Measurements from ENCODE around the gene ENTREP3. TPM values are rescaled to one million over a fixed set of nuclear protein-coding genes. Genes with fewer than 3 reads are reported as not detected.

The ENTREP3 gene
- total RNA-seq, 2 donors from 2014 or later = 49.5 to 65.9 TPM

DNA sequence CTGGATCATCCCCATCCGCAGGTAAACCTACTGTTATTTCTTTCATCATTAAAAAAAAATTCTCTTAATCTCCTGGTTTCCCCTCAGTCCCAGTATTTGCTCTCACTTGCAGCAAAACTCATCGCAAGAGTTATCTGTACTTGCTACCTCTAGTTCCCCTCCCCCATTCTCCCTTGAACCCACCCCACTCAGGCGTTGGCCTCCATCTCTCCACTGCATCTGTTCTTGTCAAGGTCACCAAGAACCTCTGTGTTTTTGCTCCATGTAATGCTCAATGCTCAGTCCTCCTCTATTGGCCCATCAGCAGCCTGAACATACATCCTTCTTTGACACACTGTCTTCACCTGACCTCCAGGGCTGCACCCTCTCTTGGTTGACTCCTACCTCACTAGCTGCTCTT, 41.4 kb upstream of the ENTREP3 start:
- H3K4me1 Mint-ChIP-seq = peaks cover 11% of the 10 kb centered on the region
- WGBS, 2 experiments (ENCODE audit: insufficient coverage in 1 of 2, insufficient read length in 1 of 2) = 94% methylated on average over 3 of the region's 3 CpGs
- H3K9ac ChIP-seq (ENCODE audit: extremely low read depth, low read length, poor library complexity, severe bottlenecking) = no peak overlapping the region
- H3K36me3 ChIP-seq (ENCODE audit: control insufficient read depth, insufficient read depth, low read length) = no peaks in the 10 kb centered on the region
- no peak for DNase-seq
- H3K9me3 ChIP-seq (ENCODE audit: control insufficient read depth, low read length) = no peaks in the 10 kb centered on the region
- H3K36me3 Mint-ChIP-seq (ENCODE audit: low read depth) = no peaks in the 10 kb centered on the region
- H3K27me3 Mint-ChIP-seq (ENCODE audit: insufficient read depth) = peaks cover 47% of the 10 kb centered on the region
- no peaks in the 10 kb centered on the region for H3K4me1 ChIP-seq (ENCODE audit: control insufficient read depth, insufficient read depth, low read length)
- H3K4me3 ChIP-seq (ENCODE audit: low read length) = no peak overlapping the region
- H3K9me3 Mint-ChIP-seq = no peaks in the 10 kb centered on the region
- TF ChIP-seq, protein P1, sequence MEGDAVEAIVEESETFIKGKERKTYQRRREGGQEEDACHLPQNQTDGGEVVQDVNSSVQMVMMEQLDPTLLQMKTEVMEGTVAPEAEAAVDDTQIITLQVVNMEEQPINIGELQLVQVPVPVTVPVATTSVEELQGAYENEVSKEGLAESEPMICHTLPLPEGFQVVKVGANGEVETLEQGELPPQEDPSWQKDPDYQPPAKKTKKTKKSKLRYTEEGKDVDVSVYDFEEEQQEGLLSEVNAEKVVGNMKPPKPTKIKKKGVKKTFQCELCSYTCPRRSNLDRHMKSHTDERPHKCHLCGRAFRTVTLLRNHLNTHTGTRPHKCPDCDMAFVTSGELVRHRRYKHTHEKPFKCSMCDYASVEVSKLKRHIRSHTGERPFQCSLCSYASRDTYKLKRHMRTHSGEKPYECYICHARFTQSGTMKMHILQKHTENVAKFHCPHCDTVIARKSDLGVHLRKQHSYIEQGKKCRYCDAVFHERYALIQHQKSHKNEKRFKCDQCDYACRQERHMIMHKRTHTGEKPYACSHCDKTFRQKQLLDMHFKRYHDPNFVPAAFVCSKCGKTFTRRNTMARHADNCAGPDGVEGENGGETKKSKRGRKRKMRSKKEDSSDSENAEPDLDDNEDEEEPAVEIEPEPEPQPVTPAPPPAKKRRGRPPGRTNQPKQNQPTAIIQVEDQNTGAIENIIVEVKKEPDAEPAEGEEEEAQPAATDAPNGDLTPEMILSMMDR (conservative IDR thresholded peaks at IDR 0.05) = no peak
- no peak overlapping the region for H3K4me3 Mint-ChIP-seq
- no peak overlapping the region for H3K27ac ChIP-seq (ENCODE audit: low read depth, low read length)
- H3K27ac Mint-ChIP-seq = no peak overlapping the region
- H3K27me3 ChIP-seq (ENCODE audit: control insufficient read depth, insufficient read depth, low read length, poor library complexity, severe bottlenecking) = peaks cover 43% of the 10 kb centered on the region

DNA sequence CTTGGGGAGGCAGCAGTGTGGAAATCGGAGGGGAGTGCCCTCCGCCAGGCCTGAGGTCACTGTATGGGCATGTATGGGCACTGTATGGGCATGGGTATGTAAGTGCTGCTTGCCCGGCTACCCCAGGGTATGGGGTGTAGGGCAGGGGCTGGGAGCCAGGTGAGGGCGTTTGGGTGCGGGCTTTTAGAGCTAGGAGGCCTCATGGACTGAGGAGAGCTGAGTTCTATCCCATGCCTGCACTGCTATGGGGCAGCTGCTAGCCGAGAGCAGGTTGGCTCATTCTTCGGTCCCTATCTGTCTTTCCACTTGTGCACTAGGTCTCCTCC, 40.6 kb upstream of the ENTREP3 start:
- Mint-ChIP-seq H3K27ac (no peak overlapping the region), H3K36me3 (ENCODE audit: low read depth) (no peaks in the 10 kb centered on the region), H3K27me3 (ENCODE audit: insufficient read depth) (peaks cover 50% of the 10 kb centered on the region), H3K4me1 (peaks cover 8% of the 10 kb centered on the region), H3K9me3 (no peaks in the 10 kb centered on the region), H3K4me3 (peak overlapping the region; percentile 49)
- TF ChIP-seq, protein P1 (conservative IDR thresholded peaks at IDR 0.05) = no peak
- no peak overlapping the region for H3K4me3 ChIP-seq (ENCODE audit: low read length)
- H3K27me3 ChIP-seq (ENCODE audit: control insufficient read depth, insufficient read depth, low read length, poor library complexity, severe bottlenecking) = peaks cover 43% of the 10 kb centered on the region
- H3K27ac ChIP-seq (ENCODE audit: low read depth, low read length) = no peak overlapping the region
- H3K4me1 ChIP-seq (ENCODE audit: control insufficient read depth, insufficient read depth, low read length) = no peaks in the 10 kb centered on the region
- H3K9ac ChIP-seq (ENCODE audit: extremely low read depth, low read length, poor library complexity, severe bottlenecking) = no peak overlapping the region
- 88 to 100% methylated on average over 5 to 7 of the region's 7 CpGs for WGBS, 2 experiments (ENCODE audit: insufficient coverage in 1 of 2, insufficient read length in 1 of 2)
- no peaks in the 10 kb centered on the region for H3K9me3 ChIP-seq (ENCODE audit: control insufficient read depth, low read length)
- no peak for DNase-seq
- H3K36me3 ChIP-seq (ENCODE audit: control insufficient read depth, insufficient read depth, low read length) = no peaks in the 10 kb centered on the region

DNA sequence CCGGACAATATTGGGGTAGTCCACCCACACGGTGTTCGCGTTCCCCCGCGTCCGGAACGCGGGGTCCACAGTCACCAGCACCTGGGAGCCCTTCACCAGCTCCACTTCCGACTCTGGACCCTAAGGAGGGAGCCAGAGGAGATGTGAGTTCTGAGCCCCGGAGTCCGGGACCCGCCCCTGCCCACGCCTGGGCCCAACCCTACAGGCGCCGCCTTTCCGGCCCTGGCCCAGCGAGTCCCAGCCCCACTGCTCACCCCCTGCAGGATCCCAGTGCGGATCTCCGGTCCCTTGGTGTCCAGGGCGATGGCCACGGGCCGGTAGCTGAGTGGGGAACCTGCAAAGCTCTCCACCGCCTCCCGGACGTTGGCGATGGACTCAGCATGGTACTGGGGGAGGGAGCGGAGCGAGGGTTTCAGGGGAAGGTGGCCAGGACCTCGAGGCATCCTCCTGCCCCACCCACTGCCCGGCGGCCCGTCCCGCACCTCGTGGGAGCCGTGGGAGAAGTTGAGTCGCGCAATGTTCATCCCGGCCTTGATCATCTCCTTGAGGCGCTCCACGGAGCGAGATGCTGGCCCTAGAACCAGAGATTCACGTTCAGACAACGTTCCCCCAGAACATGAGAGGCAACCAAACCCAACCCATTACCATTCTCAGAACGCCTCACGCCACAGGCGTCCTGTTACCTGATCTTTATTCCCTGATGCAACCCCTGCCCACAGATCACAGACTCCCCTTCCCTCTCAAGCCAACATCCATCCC, 40.1 kb upstream of the ENTREP3 start:
- peak; percentile 75 for DNase-seq
- 15 to 29% methylated on average over 11 to 47 of the region's 47 CpGs for WGBS, 2 experiments (ENCODE audit: insufficient coverage in 1 of 2, insufficient read length in 1 of 2)
- Mint-ChIP-seq H3K36me3 (ENCODE audit: low read depth) (no peaks in the 10 kb centered on the region), H3K27ac (no peak overlapping the region), H3K4me3 (peak overlapping the region; percentile 49), H3K27me3 (ENCODE audit: insufficient read depth) (peaks cover 50% of the 10 kb centered on the region), H3K9me3 (no peaks in the 10 kb centered on the region), H3K4me1 (peaks cover 8% of the 10 kb centered on the region)
- Histone ChIP-seq H3K27ac (ENCODE audit: low read depth, low read length) (no peak overlapping the region), H3K9me3 (ENCODE audit: control insufficient read depth, low read length) (no peaks in the 10 kb centered on the region), H3K36me3 (ENCODE audit: control insufficient read depth, insufficient read depth, low read length) (no peaks in the 10 kb centered on the region), H3K27me3 (ENCODE audit: control insufficient read depth, insufficient read depth, low read length, poor library complexity, severe bottlenecking) (peaks cover 43% of the 10 kb centered on the region), H3K9ac (ENCODE audit: extremely low read depth, low read length, poor library complexity, severe bottlenecking) (no peak overlapping the region), H3K4me1 (ENCODE audit: control insufficient read depth, insufficient read depth, low read length) (no peaks in the 10 kb centered on the region), H3K4me3 (ENCODE audit: low read length) (peak overlapping the region; percentile 77)
- TF ChIP-seq, protein P1 (conservative IDR thresholded peaks at IDR 0.05) = no peak

Data from endodermal cell (in vitro differentiated cells).